Sigmoid colon (tissue), 7 donors: Measurements from ENCODE around the gene CYSLTR2. TPM values are rescaled to one million over a fixed set of nuclear protein-coding genes. Genes with fewer than 3 reads are reported as not detected.
"Not testable (repeated sequence)": the region's sequence is repeated elsewhere in the genome, so short reads cannot be mapped to it uniquely, and the experiment has no call there.

Source experiments
- DNase-seq: peaks from one replicate; pipeline ENCODE4 v3.0.0-alpha.2; 2019
- H3K27ac ChIP-seq, 4 donors: fragments of 200-600 bp; sonication (generic); one replicate each; pipeline ENCODE4 v1.5.1; 2016 to 2019; ENCODE audit warnings: mild to moderate bottlenecking in 1 of 4
- H3K27me3 ChIP-seq, 3 donors: fragments of 200-600 bp; sonication (generic); one replicate each; pipeline ENCODE4 v1.5.1; 2019; ENCODE audit warnings: mild to moderate bottlenecking in 1 of 3
- H3K36me3 ChIP-seq, 4 donors: fragments of 200-600 bp; sonication (generic); one replicate each; pipeline ENCODE4 v1.5.1; 2016 to 2019
- H3K4me1 ChIP-seq, 4 donors: fragments of 200-600 bp; sonication (generic); one replicate each; pipeline ENCODE4 v1.5.1; 2017 to 2019
- H3K4me3 ChIP-seq, 4 donors: fragments of 200-600 bp; sonication (generic); one replicate each; pipeline ENCODE4 v1.5.1; 2017 to 2019; ENCODE audit warnings: mild to moderate bottlenecking in 2 of 4, moderate library complexity in 1 of 4
- H3K9me3 ChIP-seq, 4 donors: fragments of 200-600 bp in 3 of 4; sonication (generic) in 3 of 4; one replicate each; pipeline versions ENCODE4 v1.5.1 to v1.6.1; 2013 to 2019
- CTCF ChIP-seq, 4 experiments: fragments of 450-650 bp in 3 of 4; fragments of 200-600 bp in 1 of 4; IDR thresholded peaks; one replicate each; pipeline ENCODE4 v1.5.1; 2016 to 2019; ENCODE audit warnings: antibody characterized with exemption in 4 of 4, mild to moderate bottlenecking in 3 of 4, moderate library complexity in 2 of 4
- EP300 ChIP-seq, 4 donors: sonication (generic); formaldehyde crosslinking; IDR thresholded peaks; one replicate each; pipeline ENCODE4 v1.6.1; 2017; ENCODE audit warnings: antibody characterized with exemption in 4 of 4
- POLR2A ChIP-seq, 2 donors: fragments of 450-650 bp; IDR thresholded peaks; one replicate each; pipeline ENCODE4 v1.6.1; 2016; ENCODE audit warnings: antibody characterized with exemption in 2 of 2, mild to moderate bottlenecking in 2 of 2, moderate library complexity in 2 of 2
- POLR2AphosphoS5 ChIP-seq, 4 donors: sonication (generic); formaldehyde crosslinking; IDR thresholded peaks; one replicate each; pipeline ENCODE4 v1.6.1; 2017; ENCODE audit warnings: antibody characterized with exemption in 4 of 4
- WGBS, 2 donors: extraction: QIAGEN DNeasy Blood & Tissue Kit; methylation state at CpG; one replicate each; pipeline ENCODE4 v1.1.7; 2013; 5-methylcytosine and 5-hydroxymethylcytosine counted together
- intact Hi-C: fragments of 100-400 bp; cut with DNase I; formaldehyde crosslinking; loops from one replicate; pipeline ENCODE4 v1.15.1; 2023
- polyA plus RNA-seq, 3 donors: library from polyadenylated mRNA; stranded (reverse); fragments of 200-250 nt; gene quantifications; one replicate each; pipeline ENCODE4 v1.2.3, GENCODE V29; 2013
- total RNA-seq, 4 donors: library from RNA; depleted of rRNA; stranded (reverse); fragments of >200 nt; gene quantifications; one replicate each; pipeline ENCODE4 v1.1.0, GENCODE V29; 2016
- donor health status: healthy with polysubstance abuse.
- donor health status: Bipolar disorder and iron deficiency.
- donor health status: healthy.

Gene CYSLTR2
- total and polyA plus RNA-seq, 7 donors, result 0.28 to 2.0 (median 0.91) TPM; not detected in 1

- peaks cover 0 to 10% (median 1%) of the 10 kb centered on the region in 4 donors for H3K9me3 ChIP-seq
- H3K27me3 ChIP-seq, result no peaks in the 10 kb centered on the region
- WGBS, 2 donors, result 85 to 86% methylated on average over 1 of the region's 1 CpG
- no peaks in the 10 kb centered on the region for H3K36me3 ChIP-seq
- peaks cover 0 to 16% (median 3%) of the 10 kb centered on the region in 4 donors for H3K4me1 ChIP-seq
- no peak overlapping the region for H3K4me3 ChIP-seq
- no peak for DNase-seq
- intact Hi-C loops, result no loop called here
- TF ChIP-seq POLR2A (IDR thresholded peaks at IDR 0.05), result no peak
- H3K27ac ChIP-seq, result no peak overlapping the region
Observed at GRCh38 chr13:48662226-48662625, 8.5 kb downstream of the CYSLTR2 start.

- intact Hi-C loops, result no loop called here
- DNase-seq, result no peak
- H3K36me3 ChIP-seq, result no peaks in the 10 kb centered on the region
- H3K27me3 ChIP-seq, result no peaks in the 10 kb centered on the region
- TF ChIP-seq CTCF (IDR thresholded peaks at IDR 0.05), result no peak
- no peak for TF ChIP-seq POLR2A (IDR thresholded peaks at IDR 0.05)
- TF ChIP-seq EP300 (IDR thresholded peaks at IDR 0.05), result no peak
- TF ChIP-seq POLR2AphosphoS5 (IDR thresholded peaks at IDR 0.05), result no peak
- WGBS, 2 donors, result 58 to 78% methylated on average over 3 of the region's 3 CpGs
- H3K4me3 ChIP-seq, result no peak overlapping the region
- H3K27ac ChIP-seq, result no peak overlapping the region
- peaks cover 0 to 21% (median 2%) of the 10 kb centered on the region in 4 donors for H3K9me3 ChIP-seq
- no peaks in the 10 kb centered on the region for H3K4me1 ChIP-seq
Observed at GRCh38 chr13:48667136-48667535, 13.4 kb downstream of the CYSLTR2 start.

GRCh38 chr13:48671421-48671820 lies 17.7 kb downstream of the CYSLTR2 start:
- H3K27me3 ChIP-seq, H3K4me1 ChIP-seq, H3K27ac ChIP-seq, intact Hi-C loops, H3K36me3 ChIP-seq, DNase-seq, H3K4me3 ChIP-seq: not testable (repeated sequence)
- 77% methylated on average over 2 of the region's 2 CpGs for WGBS, 2 donors
- peaks cover 0 to 11% (median 1%) of the 10 kb centered on the region in 4 donors for H3K9me3 ChIP-seq

- peaks cover 0 to 8% (median 1%) of the 10 kb centered on the region in 4 donors for H3K9me3 ChIP-seq
- no peak overlapping the region for H3K4me3 ChIP-seq
- no peak for DNase-seq
- H3K27ac ChIP-seq, result no peak overlapping the region
- no peaks in the 10 kb centered on the region for H3K4me1 ChIP-seq
- H3K36me3 ChIP-seq, result no peaks in the 10 kb centered on the region
- no peaks in the 10 kb centered on the region for H3K27me3 ChIP-seq
- TF ChIP-seq POLR2AphosphoS5 (IDR thresholded peaks at IDR 0.05) (no peak), CTCF (IDR thresholded peaks at IDR 0.05) (no peak), POLR2A (IDR thresholded peaks at IDR 0.05) (no peak), EP300 (IDR thresholded peaks at IDR 0.05) (no peak)
- intact Hi-C loops, result no loop called here
- 67 to 77% methylated on average over 1 of the region's 1 CpG for WGBS, 2 donors
Observed at GRCh38 chr13:48675247-48675646, 21.5 kb downstream of the CYSLTR2 start.

- Histone ChIP-seq H3K27ac (no peak overlapping the region), H3K27me3 (no peaks in the 10 kb centered on the region), H3K36me3 (no peaks in the 10 kb centered on the region), H3K4me3 (no peak overlapping the region), H3K4me1 (no peaks in the 10 kb centered on the region), H3K9me3 (no peaks in the 10 kb centered on the region)
- no peak for TF ChIP-seq EP300 (IDR thresholded peaks at IDR 0.05)
- no peak for TF ChIP-seq POLR2AphosphoS5 (IDR thresholded peaks at IDR 0.05)
- no peak for TF ChIP-seq POLR2A (IDR thresholded peaks at IDR 0.05)
- no peak for TF ChIP-seq CTCF (IDR thresholded peaks at IDR 0.05)
- intact Hi-C loops, result no loop called here
- 83 to 86% methylated on average over 3 of the region's 3 CpGs for WGBS, 2 donors
- DNase-seq, result no peak
Observed at GRCh38 chr13:48678316-48678715, 24.6 kb downstream of the CYSLTR2 start.

- no peaks in the 10 kb centered on the region for H3K27me3 ChIP-seq
- H3K36me3 ChIP-seq, result no peaks in the 10 kb centered on the region
- no peak overlapping the region for H3K4me3 ChIP-seq
- TF ChIP-seq EP300 (IDR thresholded peaks at IDR 0.05) (no peak), CTCF (IDR thresholded peaks at IDR 0.05) (no peak), POLR2A (IDR thresholded peaks at IDR 0.05) (no peak), POLR2AphosphoS5 (IDR thresholded peaks at IDR 0.05) (no peak)
- no peaks in the 10 kb centered on the region for H3K9me3 ChIP-seq
- H3K4me1 ChIP-seq, result no peaks in the 10 kb centered on the region
- no peak overlapping the region for H3K27ac ChIP-seq
- intact Hi-C loops, result no loop called here
- DNase-seq, result no peak
- WGBS, 2 donors, result 79 to 91% methylated on average over 10 of the region's 10 CpGs
Observed at GRCh38 chr13:48679941-48680680, 26.4 kb downstream of the CYSLTR2 start.
